Body of pancreas (tissue), 4 donors: ENCODE measurements around the gene ZNF608. TPM values are rescaled to one million over a fixed set of nuclear protein-coding genes. Genes with fewer than 3 reads are reported as not detected.

Experiments
- ATAC-seq: fragments of 150-250 bp; one replicate; pipeline ENCODE4 v1.9.1; 2016
- DNase-seq, 4 donors: peaks; one replicate each; pipeline ENCODE4 v3.0.0-alpha.2; 2019
- H3K27ac ChIP-seq, 4 donors: fragments of 200-600 bp; sonication (generic); 1 replicate in 3 of 4; 2 replicates in 1 of 4; pipeline versions ENCODE4 v1.5.1 to v1.6.1; 2016 to 2019; ENCODE audit warnings: mild to moderate bottlenecking in 1 of 4, mixed read lengths in 1 of 4, moderate library complexity in 1 of 4
- H3K27me3 ChIP-seq, 2 donors: fragments of 200-600 bp; sonication (generic); one replicate each; pipeline ENCODE4 v1.6.0; 2016; ENCODE audit warnings: mild to moderate bottlenecking in 1 of 2
- H3K36me3 ChIP-seq, 2 donors: fragments of 200-600 bp; sonication (generic); replicated peaks in 1 of 2; 2 replicates each; pipeline ENCODE4 v1.5.1; 2016; ENCODE audit warnings: low read depth in 2 of 2; ENCODE audit not compliant: insufficient read depth in 1 of 2
- H3K4me1 ChIP-seq: fragments of 200-600 bp; sonication (generic); one replicate; pipeline ENCODE4 v1.6.0; 2016
- H3K4me3 ChIP-seq, 2 donors: fragments of 200-600 bp; sonication (generic); 1 replicate in 1 of 2; 2 replicates in 1 of 2; pipeline ENCODE4 v1.5.1; 2016 to 2019
- H3K9me3 ChIP-seq, 3 donors: fragments of 200-600 bp; sonication (generic); 1 replicate in 2 of 3; 2 replicates in 1 of 3; pipeline ENCODE4 v1.5.1; 2016
- CTCF ChIP-seq, 7 experiments: fragments of 450-650 bp in 4 of 7; fragments of 200-600 bp in 3 of 7; sonication (generic) in 3 of 7; IDR thresholded peaks; one replicate each; pipeline ENCODE4 v1.5.1; 2016 to 2019; ENCODE audit warnings: antibody characterized with exemption in 7 of 7
- POLR2A ChIP-seq, 3 donors: fragments of 450-650 bp; IDR thresholded peaks; one replicate each; pipeline ENCODE4 v1.6.1; 2016; ENCODE audit warnings: antibody characterized with exemption in 3 of 3, mild to moderate bottlenecking in 2 of 3
- WGBS, 2 donors: methylation state at CpG; one replicate each; pipeline ENCODE4 v1.1.5; 2017; 5-methylcytosine and 5-hydroxymethylcytosine counted together
- intact Hi-C: fragments of 100-400 bp; cut with DNase I; formaldehyde crosslinking; loops from one replicate; pipeline ENCODE4 v1.15.1; 2023
- total RNA-seq, 2 donors: library from RNA; depleted of rRNA; stranded (reverse); fragments of >200 nt; gene quantifications; one replicate each; pipeline ENCODE4 v1.1.0, GENCODE V29; 2016

ZNF608 gene
- total RNA-seq, 2 donors from 2014 or later: 30.1 to 33.6 TPM

- Histone ChIP-seq H3K4me1 (no peaks in the 10 kb centered on the region), H3K4me3 (no peak overlapping the region), H3K36me3 (no peaks in the 10 kb centered on the region), H3K9me3 (no peaks in the 10 kb centered on the region), H3K27me3 (no peaks in the 10 kb centered on the region), H3K27ac (no peak overlapping the region)
- DNase-seq (no peak), ATAC-seq (no peak)
- intact Hi-C loops: no loop called here
- WGBS, 2 donors: 86 to 90% methylated on average over 4 of the region's 4 CpGs
- no peak for TF ChIP-seq POLR2A (IDR thresholded peaks at IDR 0.05)
- no peak for TF ChIP-seq CTCF (IDR thresholded peaks at IDR 0.05)
These were observed 33.6 kb upstream of the ZNF608 start for GRCh38 chr5:124780011-124780410.

GRCh38 chr5:124773315-124774311 lies 27.2 kb upstream of the ZNF608 start:
- intact Hi-C loops: no loop called here
- H3K27me3 ChIP-seq: no peaks in the 10 kb centered on the region
- H3K27ac ChIP-seq: no peak overlapping the region
- 82 to 85% methylated on average over 5 of the region's 5 CpGs for WGBS, 2 donors
- TF ChIP-seq POLR2A (IDR thresholded peaks at IDR 0.05): no peak
- DNase-seq (no peak), ATAC-seq (no peak)
- no peak overlapping the region for H3K4me3 ChIP-seq
- no peaks in the 10 kb centered on the region for H3K36me3 ChIP-seq
- H3K4me1 ChIP-seq: no peaks in the 10 kb centered on the region
- no peaks in the 10 kb centered on the region for H3K9me3 ChIP-seq

GRCh38 chr5:124772457-124773200 lies 26.2 kb upstream of the ZNF608 start:
- H3K27ac ChIP-seq: no peak overlapping the region
- TF ChIP-seq POLR2A (IDR thresholded peaks at IDR 0.05) (no peak), CTCF (IDR thresholded peaks at IDR 0.05) (no peak)
- no peaks in the 10 kb centered on the region for H3K36me3 ChIP-seq
- H3K9me3 ChIP-seq: no peaks in the 10 kb centered on the region
- H3K4me3 ChIP-seq: no peak overlapping the region
- no peaks in the 10 kb centered on the region for H3K27me3 ChIP-seq
- DNase-seq (no peak), ATAC-seq (no peak)
- WGBS, 2 donors: 75 to 92% methylated on average over 1 of the region's 1 CpG
- H3K4me1 ChIP-seq: no peaks in the 10 kb centered on the region
- intact Hi-C loops: no loop called here

GRCh38 chr5:124771761-124772160 lies 25.3 kb upstream of the ZNF608 start:
- Histone ChIP-seq H3K4me1 (no peaks in the 10 kb centered on the region), H3K27me3 (no peaks in the 10 kb centered on the region), H3K27ac (no peak overlapping the region), H3K9me3 (no peaks in the 10 kb centered on the region), H3K4me3 (no peak overlapping the region), H3K36me3 (no peaks in the 10 kb centered on the region)
- ATAC-seq (no peak), DNase-seq (no peak)
- 91 to 94% methylated on average over 3 of the region's 3 CpGs for WGBS, 2 donors
- TF ChIP-seq POLR2A (IDR thresholded peaks at IDR 0.05): no peak
- no peak for TF ChIP-seq CTCF (IDR thresholded peaks at IDR 0.05)
- intact Hi-C loops: no loop called here

GRCh38 chr5:124764992-124765611 lies 18.7 kb upstream of the ZNF608 start:
- H3K4me3 ChIP-seq: no peak overlapping the region
- TF ChIP-seq CTCF (IDR thresholded peaks at IDR 0.05) (no peak), POLR2A (IDR thresholded peaks at IDR 0.05) (no peak)
- no peaks in the 10 kb centered on the region for H3K9me3 ChIP-seq
- H3K27me3 ChIP-seq: no peaks in the 10 kb centered on the region
- H3K27ac ChIP-seq: peak overlapping the region in 2 of 4 donors; percentile 9 to 58
- no peak for DNase-seq
- intact Hi-C loops: no loop called here
- ATAC-seq: peak; percentile 86
- WGBS, 2 donors: 2 to 12% methylated on average over 3 of the region's 3 CpGs
- H3K4me1 ChIP-seq: peaks cover 9% of the 10 kb centered on the region
- H3K36me3 ChIP-seq: no peaks in the 10 kb centered on the region
